GM19463 (cell line): ENCODE results near the gene WNT10A.

Experiments used
- ATAC-seq: cut with Tn5 transposase; IDR thresholded peaks from one replicate; pipeline ENCODE4 v1.9.1; 2021; ENCODE audit warnings: mild to moderate bottlenecking, moderate library complexity; ENCODE audit not compliant: unreplicated experiment

Gene WNT10A

GRCh38 chr2:218892693-218893348, 12.2 kb downstream of the WNT10A start:
- ATAC-seq = peak; percentile 37

- ATAC-seq = no peak
These were observed 12.9 kb downstream of the WNT10A start for GRCh38 chr2:218893349-218894150.

- ATAC-seq = no peak
These were observed 13.7 kb downstream of the WNT10A start for GRCh38 chr2:218894151-218894879.

- no peak for ATAC-seq
These were observed 14.2 kb downstream of the WNT10A start for GRCh38 chr2:218894880-218895157.

- no peak for ATAC-seq
These were observed 14.7 kb downstream of the WNT10A start for GRCh38 chr2:218895326-218895725.

GRCh38 chr2:218895759-218896500, 15.3 kb downstream of the WNT10A start:
- ATAC-seq = peak; percentile 10

GRCh38 chr2:218896501-218897393, 16.1 kb downstream of the WNT10A start:
- peak; percentile 42 for ATAC-seq

- no peak for ATAC-seq
These were observed 16.9 kb downstream of the WNT10A start for GRCh38 chr2:218897394-218898108.

GRCh38 chr2:218898109-218898878, 17.6 kb downstream of the WNT10A start:
- peak; percentile 29 for ATAC-seq

GRCh38 chr2:218899147-218899546, 18.5 kb downstream of the WNT10A start:
- no peak for ATAC-seq

- ATAC-seq = no peak
These were observed 21.8 kb downstream of the WNT10A start for GRCh38 chr2:218902427-218902826.

GRCh38 chr2:218904176-218904575, 23.5 kb downstream of the WNT10A start:
- ATAC-seq = no peak

GRCh38 chr2:218908721-218909619, 28.3 kb downstream of the WNT10A start:
- peak; percentile 94 for ATAC-seq

GRCh38 chr2:218910741-218911140, 30.1 kb downstream of the WNT10A start:
- ATAC-seq = no peak

- ATAC-seq = no peak
These were observed 39.9 kb downstream of the WNT10A start for GRCh38 chr2:218920504-218920903.

- ATAC-seq = no peak
These were observed 44.1 kb downstream of the WNT10A start for GRCh38 chr2:218924757-218925156.

- ATAC-seq = no peak
These were observed 44.8 kb downstream of the WNT10A start for GRCh38 chr2:218925434-218925833.

- ATAC-seq = no peak
These were observed 46.8 kb downstream of the WNT10A start for GRCh38 chr2:218927422-218927821.
